Natural killer cell (primary cell): ENCODE measurements around the gene SBSN. TPM values are rescaled to one million over a fixed set of nuclear protein-coding genes. Genes with fewer than 3 reads are reported as not detected.

Source experiments
- ATAC-seq, 3 donors: fragments of 150-1000 bp in 2 of 3; fragments of 200-7000 bp in 1 of 3; cut with Tn5 transposase; 1 replicate in 1 of 3; 2 replicates in 2 of 3; pipeline ENCODE4 v1.10.0; 2021; ENCODE audit warnings: mild to moderate bottlenecking in 2 of 3, moderate library complexity in 2 of 3
- DNase-seq, 2 donors: peaks; one replicate each; pipeline versions ENCODE4 v3.0.0 to v3.0.0-alpha.2; 2013 to 2021; ENCODE audit warnings: mixed read lengths in 1 of 2
- H3K27ac ChIP-seq: one replicate; pipeline ENCODE4 v1.5.1; 2013; ENCODE audit warnings: mild to moderate bottlenecking, low read length
- H3K27me3 ChIP-seq: one replicate; pipeline ENCODE4 v1.6.1; 2013; ENCODE audit warnings: low read length; ENCODE audit not compliant: control insufficient read depth, insufficient read depth
- H3K36me3 ChIP-seq: one replicate; pipeline ENCODE4 v1.6.1; 2013; ENCODE audit warnings: low read length; ENCODE audit not compliant: control insufficient read depth, insufficient read depth
- H3K4me1 ChIP-seq: one replicate; pipeline ENCODE4 v1.6.1; 2013; ENCODE audit warnings: low read length; ENCODE audit not compliant: control insufficient read depth, insufficient read depth
- H3K4me3 ChIP-seq: one replicate; pipeline ENCODE4 v1.5.1; 2013; ENCODE audit warnings: low read length
- H3K9me3 ChIP-seq: one replicate; pipeline ENCODE4 v1.6.1; 2013; ENCODE audit warnings: low read length; ENCODE audit not compliant: control insufficient read depth, insufficient read depth
- H3K27ac Mint-ChIP-seq, 2 donors: one replicate each; pipeline ENCODE4 v1.8.0; 2022; ENCODE audit warnings: mild to moderate bottlenecking in 2 of 2, mixed read lengths in 2 of 2, moderate library complexity in 1 of 2
- H3K27me3 Mint-ChIP-seq, 2 donors: one replicate each; pipeline ENCODE4 v1.8.0; 2022; ENCODE audit warnings: low read depth in 2 of 2, mixed read lengths in 2 of 2
- H3K36me3 Mint-ChIP-seq: one replicate; pipeline ENCODE4 v1.8.0; 2022; ENCODE audit warnings: mixed read lengths
- H3K4me1 Mint-ChIP-seq, 2 donors: one replicate each; pipeline ENCODE4 v1.8.0; 2022; ENCODE audit warnings: mixed read lengths in 2 of 2
- H3K4me3 Mint-ChIP-seq: one replicate; pipeline ENCODE4 v1.8.0; 2022; ENCODE audit warnings: mild to moderate bottlenecking, moderate library complexity, mixed read lengths
- H3K9me3 Mint-ChIP-seq, 2 donors: one replicate each; pipeline ENCODE4 v1.8.0; 2022; ENCODE audit warnings: mixed read lengths in 2 of 2
- CTCF ChIP-seq: fragments of 200-600 bp; IDR thresholded peaks from one replicate; pipeline ENCODE4 v1.8.0; 2022; ENCODE audit warnings: antibody characterized with exemption
- WGBS: methylation state at CpG from one replicate; pipeline ENCODE4 v1.1.7; 2013; ENCODE audit warnings: missing lambda C conversion rate; ENCODE audit not compliant: insufficient coverage; 5-methylcytosine and 5-hydroxymethylcytosine counted together
- intact Hi-C: fragments of 100-400 bp; cut with micrococcal nuclease; formaldehyde crosslinking; loops from one replicate; pipeline ENCODE4 v1.14.2; 2022
- total RNA-seq, 4 donors: library from RNA; stranded (reverse); fragments of 120-200 nt in 1 of 4; gene quantifications; one replicate each; pipeline versions ENCODE4 v1.2.3 to v1.2.4, GENCODE V29; 2013 to 2022

Gene SBSN
- total RNA-seq, 3 donors from 2014 or later (not counting 1 experiment from before 2014, with no cell fraction given), result not detected

GRCh38 chr19:35549879-35550523 lies 21.9 kb upstream of the SBSN start:
- 94% methylated on average over 15 of the region's 15 CpGs for WGBS
- Histone ChIP-seq H3K36me3 (peaks cover 3% of the 10 kb centered on the region), H3K4me1 (peaks cover 19% of the 10 kb centered on the region), H3K4me3 (no peak overlapping the region), H3K27me3 (no peaks in the 10 kb centered on the region), H3K27ac (no peak overlapping the region), H3K9me3 (no peaks in the 10 kb centered on the region)
- H3K9me3 Mint-ChIP-seq, result no peaks in the 10 kb centered on the region
- H3K4me3 Mint-ChIP-seq, result no peak overlapping the region
- DNase-seq, result no peak
- peaks cover 27 to 35% of the 10 kb centered on the region in 2 donors for H3K4me1 Mint-ChIP-seq
- no peak for ATAC-seq
- TF ChIP-seq CTCF, result no peak
- no peaks in the 10 kb centered on the region for H3K36me3 Mint-ChIP-seq
- H3K27me3 Mint-ChIP-seq, result peaks cover 0 to 10% of the 10 kb centered on the region in 2 donors
- H3K27ac Mint-ChIP-seq, result no peak overlapping the region
- intact Hi-C loops, result loop anchor here (2.0 to 5.0 kb wide), 4 partner anchors 37 to 338 kb away; partner anchors contain the start of genes ETV2 and PMIS2

- H3K4me3 Mint-ChIP-seq, result no peak overlapping the region
- H3K27ac Mint-ChIP-seq, result peak overlapping the region in 1 of 2 donors; percentile 68
- peaks cover 0 to 7% of the 10 kb centered on the region in 2 donors for H3K27me3 Mint-ChIP-seq
- DNase-seq, result peak; percentile 42 to 85
- Histone ChIP-seq H3K4me3 (no peak overlapping the region), H3K27me3 (no peaks in the 10 kb centered on the region), H3K27ac (no peak overlapping the region), H3K9me3 (no peaks in the 10 kb centered on the region), H3K4me1 (peaks cover 26% of the 10 kb centered on the region), H3K36me3 (peaks cover 3% of the 10 kb centered on the region)
- H3K36me3 Mint-ChIP-seq, result no peaks in the 10 kb centered on the region
- no peak for ATAC-seq
- H3K9me3 Mint-ChIP-seq, result no peaks in the 10 kb centered on the region
- WGBS, result 23% methylated on average over 6 of the region's 6 CpGs
- intact Hi-C loops, result loop anchor here (2.0 to 5.0 kb wide), 4 partner anchors 38 to 337 kb away; partner anchors contain the start of genes ETV2 and PMIS2
- peaks cover 34 to 42% of the 10 kb centered on the region in 2 donors for H3K4me1 Mint-ChIP-seq
- TF ChIP-seq CTCF, result peak; percentile 70
These were observed 21.2 kb upstream of the SBSN start for GRCh38 chr19:35549174-35549788.

GRCh38 chr19:35546532-35546931 lies 18.4 kb upstream of the SBSN start:
- Histone ChIP-seq H3K9me3 (no peaks in the 10 kb centered on the region), H3K27me3 (no peaks in the 10 kb centered on the region), H3K4me3 (peak overlapping the region; percentile 95), H3K4me1 (peaks cover 28% of the 10 kb centered on the region), H3K27ac (peak overlapping the region; percentile 77), H3K36me3 (peaks cover 3% of the 10 kb centered on the region)
- H3K4me3 Mint-ChIP-seq, result peak overlapping the region; percentile 95
- no peaks in the 10 kb centered on the region for H3K36me3 Mint-ChIP-seq
- H3K27ac Mint-ChIP-seq, result peak overlapping the region; percentile 80 to 91
- no peak for TF ChIP-seq CTCF
- H3K4me1 Mint-ChIP-seq, result peaks cover 34 to 49% of the 10 kb centered on the region in 2 donors
- 91% methylated on average over 8 of the region's 8 CpGs for WGBS
- intact Hi-C loops, result loop anchor here (2.0 to 5.0 kb wide), 4 partner anchors 41 to 334 kb away; partner anchors contain the start of genes ETV2 and PMIS2
- no peaks in the 10 kb centered on the region for H3K9me3 Mint-ChIP-seq
- DNase-seq (no peak), ATAC-seq (no peak)
- H3K27me3 Mint-ChIP-seq, result no peaks in the 10 kb centered on the region
